Fibroblast of villous mesenchyme (primary cell): ENCODE data around the gene ZC3H8. TPM values are rescaled to one million over a fixed set of nuclear protein-coding genes. Genes with fewer than 3 reads are reported as not detected.

ENCODE experiments used
- DNase-seq: peaks from one replicate; pipeline ENCODE4 v3.0.0-alpha.2; 2010; ENCODE audit warnings: low read depth
- H3K4me3 ChIP-seq: 2 replicates; pipeline ENCODE4 v1.5.1; 2011; ENCODE audit warnings: low read depth, mild to moderate bottlenecking, low read length
- total RNA-seq: library from RNA; depleted of rRNA; stranded (reverse); fragments of >200 nt; gene quantifications from 2 replicates; pipeline ENCODE4 v1.2.3, GENCODE V29; 2012
- TF ChIP-seq, protein P1 (sequence below): IDR thresholded peaks from 2 replicates; pipeline ENCODE4 v1.5.1; 2012; ENCODE audit warnings: low read depth, mild to moderate bottlenecking, low read length; ENCODE audit not compliant: insufficient read depth

ZC3H8 gene
- total RNA-seq, 1 donor = 8.2 TPM

DNA sequence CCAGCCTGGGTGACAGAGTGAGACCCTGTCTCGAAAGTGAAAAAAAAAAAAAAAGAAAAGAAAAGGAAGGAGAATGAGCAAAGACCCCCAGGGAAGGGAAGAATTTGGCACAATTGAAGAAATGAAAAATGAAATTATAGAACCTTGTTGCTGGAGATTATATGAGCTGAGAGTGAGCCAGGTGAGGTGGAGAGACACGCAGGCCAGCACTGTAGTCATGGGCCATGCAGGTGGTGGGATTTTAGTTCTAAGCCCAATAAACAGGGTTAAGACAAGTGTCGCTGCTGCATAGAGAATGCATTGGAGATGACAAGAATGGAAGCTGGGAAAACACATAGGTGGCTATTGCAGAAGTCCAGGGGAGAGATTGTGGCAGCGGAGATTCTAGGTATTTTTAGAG, 84.3 kb downstream of the ZC3H8 start:
- no peak for DNase-seq
- TF ChIP-seq, protein P1, sequence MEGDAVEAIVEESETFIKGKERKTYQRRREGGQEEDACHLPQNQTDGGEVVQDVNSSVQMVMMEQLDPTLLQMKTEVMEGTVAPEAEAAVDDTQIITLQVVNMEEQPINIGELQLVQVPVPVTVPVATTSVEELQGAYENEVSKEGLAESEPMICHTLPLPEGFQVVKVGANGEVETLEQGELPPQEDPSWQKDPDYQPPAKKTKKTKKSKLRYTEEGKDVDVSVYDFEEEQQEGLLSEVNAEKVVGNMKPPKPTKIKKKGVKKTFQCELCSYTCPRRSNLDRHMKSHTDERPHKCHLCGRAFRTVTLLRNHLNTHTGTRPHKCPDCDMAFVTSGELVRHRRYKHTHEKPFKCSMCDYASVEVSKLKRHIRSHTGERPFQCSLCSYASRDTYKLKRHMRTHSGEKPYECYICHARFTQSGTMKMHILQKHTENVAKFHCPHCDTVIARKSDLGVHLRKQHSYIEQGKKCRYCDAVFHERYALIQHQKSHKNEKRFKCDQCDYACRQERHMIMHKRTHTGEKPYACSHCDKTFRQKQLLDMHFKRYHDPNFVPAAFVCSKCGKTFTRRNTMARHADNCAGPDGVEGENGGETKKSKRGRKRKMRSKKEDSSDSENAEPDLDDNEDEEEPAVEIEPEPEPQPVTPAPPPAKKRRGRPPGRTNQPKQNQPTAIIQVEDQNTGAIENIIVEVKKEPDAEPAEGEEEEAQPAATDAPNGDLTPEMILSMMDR = no peak
- no peak overlapping the region for H3K4me3 ChIP-seq

DNA sequence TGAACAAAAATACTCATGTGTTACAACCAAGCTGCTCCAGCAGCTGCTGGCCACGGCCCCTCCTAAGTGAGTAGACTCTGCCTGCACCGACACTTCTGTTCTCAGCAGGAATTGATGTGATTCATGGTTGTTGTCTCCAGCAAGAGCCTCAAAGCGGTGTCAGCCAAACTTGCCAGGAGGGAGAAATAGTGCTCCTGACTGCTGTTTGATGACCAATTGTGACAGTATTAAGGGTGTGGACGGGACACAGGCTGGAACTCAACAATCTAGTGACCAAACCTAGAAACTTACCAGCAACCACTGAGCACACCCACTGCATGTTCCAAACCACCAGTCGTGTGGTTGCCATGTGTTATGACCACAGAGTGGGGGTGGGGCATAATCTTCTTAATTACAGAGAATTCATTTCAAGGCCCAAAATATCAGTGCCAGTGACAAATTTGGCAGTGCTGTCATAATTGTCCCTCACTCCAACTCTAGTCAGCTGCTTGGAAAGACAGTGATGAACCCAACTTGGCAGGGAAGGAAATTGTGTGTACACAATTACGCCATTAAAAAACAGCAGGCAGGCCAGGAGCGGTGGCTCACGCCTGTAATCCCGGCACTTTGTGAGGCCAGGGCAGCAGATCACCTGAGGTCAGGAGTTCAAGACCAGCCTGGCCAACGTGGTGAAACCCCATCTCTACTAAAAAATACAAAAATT, 86.3 kb downstream of the ZC3H8 start:
- H3K4me3 ChIP-seq = no peak overlapping the region
- DNase-seq = no peak
- TF ChIP-seq, protein P1 = no peak

DNA sequence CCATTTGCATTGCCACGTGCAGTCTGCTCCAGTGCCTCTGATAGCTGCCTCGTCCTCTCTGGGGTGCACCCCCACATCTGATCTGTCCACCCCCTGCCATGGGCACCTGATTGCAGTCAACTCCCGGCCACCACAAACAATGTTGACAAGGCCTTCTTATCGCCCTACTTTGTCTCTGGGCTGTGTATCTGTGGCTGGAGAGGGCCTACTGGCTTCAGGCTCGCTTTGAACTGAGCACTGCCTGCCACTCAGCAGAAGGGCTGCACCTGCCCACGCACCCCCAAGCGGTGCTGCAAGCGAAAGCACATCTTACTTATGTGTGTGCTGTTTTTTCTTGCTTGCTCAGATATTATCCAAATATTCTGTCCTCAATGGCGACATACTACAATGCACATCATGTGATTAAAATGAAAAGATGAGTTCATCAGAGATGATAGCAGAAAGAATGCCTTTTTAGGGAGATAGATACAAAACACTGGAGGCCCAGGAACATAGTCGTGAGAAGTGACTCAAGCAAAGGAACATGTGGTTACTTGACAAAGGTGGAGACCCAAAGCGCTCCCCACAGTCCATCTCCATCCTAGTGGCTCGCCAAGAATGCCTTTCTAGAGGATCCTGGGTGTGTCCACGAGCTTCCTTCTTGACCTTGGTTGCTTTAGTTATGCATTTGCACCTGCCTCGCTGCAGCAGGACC, 87.9 kb downstream of the ZC3H8 start:
- TF ChIP-seq, protein P1 = no peak
- DNase-seq = no peak
- H3K4me3 ChIP-seq = no peak overlapping the region

DNA sequence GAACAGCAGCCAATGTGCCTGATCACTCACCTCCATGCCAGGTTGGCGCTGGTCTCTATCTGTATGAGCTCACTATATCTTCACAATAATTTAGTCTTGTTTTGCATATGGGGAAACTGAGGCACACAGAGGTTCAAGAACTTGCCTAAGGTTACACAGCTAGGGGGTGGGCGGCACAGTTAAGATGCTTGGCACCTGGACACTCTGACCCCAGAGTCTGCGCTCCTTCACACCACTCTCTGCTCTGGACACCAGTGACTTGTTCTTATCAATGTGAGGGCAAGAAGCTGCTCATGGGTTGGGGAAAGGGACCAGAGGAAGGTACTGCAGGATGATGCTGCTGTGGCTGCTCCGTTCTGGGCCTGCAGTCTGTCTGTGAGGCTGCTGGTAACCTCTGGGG, 89.5 kb downstream of the ZC3H8 start:
- TF ChIP-seq, protein P1 = no peak
- no peak overlapping the region for H3K4me3 ChIP-seq
- no peak for DNase-seq

DNA sequence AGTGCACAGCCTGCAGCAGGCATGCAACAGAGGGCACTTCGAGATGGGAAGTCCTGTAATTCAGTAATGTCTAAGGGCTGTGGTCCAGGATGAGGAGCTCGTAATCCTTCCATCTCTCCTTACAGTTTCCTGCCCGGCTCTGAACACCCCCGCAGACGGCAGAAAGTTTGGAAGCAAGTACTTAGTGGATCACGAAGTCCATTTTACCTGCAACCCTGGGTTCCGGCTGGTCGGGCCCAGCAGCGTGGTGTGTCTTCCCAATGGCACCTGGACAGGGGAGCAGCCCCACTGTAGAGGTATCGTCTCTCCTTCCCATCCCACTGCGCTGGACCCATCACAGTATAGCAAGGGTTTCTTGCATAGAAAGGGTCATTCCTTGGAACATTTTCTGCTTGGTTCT, 90.0 kb downstream of the ZC3H8 start:
- TF ChIP-seq, protein P1 = no peak
- H3K4me3 ChIP-seq = no peak overlapping the region
- no peak for DNase-seq

DNA sequence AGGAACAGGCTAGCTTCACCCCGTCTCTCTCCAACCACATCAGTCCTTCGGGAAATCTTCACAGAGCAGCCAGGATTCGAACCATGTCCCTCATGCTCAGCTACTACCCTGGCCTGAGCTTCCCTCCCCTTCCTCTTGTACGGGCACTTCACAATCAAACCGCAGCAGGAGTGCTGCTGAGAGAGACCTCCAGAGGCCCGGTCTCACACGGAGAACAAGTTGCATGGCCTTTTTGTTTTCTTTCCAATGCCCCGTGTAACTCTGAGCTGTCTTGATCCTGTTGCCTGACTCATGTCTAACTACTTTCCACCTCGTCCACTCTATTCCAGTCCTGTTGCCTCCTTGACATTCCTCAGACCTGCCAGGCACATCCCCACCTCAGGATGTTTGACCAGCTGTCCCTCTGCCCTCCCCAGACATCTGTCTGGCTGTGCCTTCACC, 91.3 kb downstream of the ZC3H8 start:
- DNase-seq = no peak
- TF ChIP-seq, protein P1 = no peak
- H3K4me3 ChIP-seq = no peak overlapping the region
